LHCN-M2 (cell line): ENCODE data around the gene EIF3CL. TPM values are rescaled to one million over a fixed set of nuclear protein-coding genes. Genes with fewer than 3 reads are reported as not detected.
"Not testable (repeated sequence)": the region's sequence is repeated elsewhere in the genome, so short reads cannot be mapped to it uniquely, and the experiment has no call there.

Experiments used
- DNase-seq: peaks from one replicate; pipeline ENCODE4 v3.0.0-alpha.2; 2012; ENCODE audit warnings: low read depth
- polyA plus RNA-seq: library from polyadenylated mRNA; unstranded; fragments of >200 nt; gene quantifications from one replicate; pipeline ENCODE4 v1.2.1, GENCODE V29; 2012; ENCODE audit warnings: missing spikeins
- total RNA-seq: library from RNA; depleted of rRNA; stranded (reverse); fragments of >200 nt; gene quantifications from 2 replicates; pipeline ENCODE4 v1.2.3, GENCODE V29; 2014; rRNA removed

Gene EIF3CL
- total RNA-seq, result 40.0 and 56.9 TPM in 2 replicates
- polyA plus RNA-seq, result 33.0 TPM

GRCh38 chr16:28403220-28404072 lies at the start of gene EIF3CL:
Gene EIF3CL (minus strand): TSS chr16:28403841. CDS start chr16:28403618, 223 bp downstream.
- DNase-seq, result not testable (repeated sequence)

GRCh38 chr16:28447081-28447480 lies 43.4 kb upstream of the EIF3CL start:
- not testable (repeated sequence) for DNase-seq

- DNase-seq, result not testable (repeated sequence)
Measured at GRCh38 chr16:28446388-28446787, 42.7 kb upstream of the EIF3CL start.

- not testable (repeated sequence) for DNase-seq
Measured at GRCh38 chr16:28443943-28444342, 40.3 kb upstream of the EIF3CL start.

- not testable (repeated sequence) for DNase-seq
Measured at GRCh38 chr16:28438899-28439298, 35.3 kb upstream of the EIF3CL start.

- DNase-seq, result not testable (repeated sequence)
Measured at GRCh38 chr16:28435340-28435739, 31.7 kb upstream of the EIF3CL start.

- DNase-seq, result not testable (repeated sequence)
Measured at GRCh38 chr16:28426060-28426680, 22.5 kb upstream of the EIF3CL start.

GRCh38 chr16:28421071-28421750 lies 17.6 kb upstream of the EIF3CL start:
- DNase-seq, result not testable (repeated sequence)

GRCh38 chr16:28417033-28417432 lies 13.4 kb upstream of the EIF3CL start:
- DNase-seq, result not testable (repeated sequence)

- not testable (repeated sequence) for DNase-seq
Measured at GRCh38 chr16:28414530-28414929, 10.9 kb upstream of the EIF3CL start.

- DNase-seq, result not testable (repeated sequence)
Measured at GRCh38 chr16:28413585-28413984, 9.9 kb upstream of the EIF3CL start.

- DNase-seq, result not testable (repeated sequence)
Measured at GRCh38 chr16:28392054-28392453, 11.6 kb downstream of the EIF3CL start.

GRCh38 chr16:28382177-28382867 lies 21.3 kb downstream of the EIF3CL start:
- DNase-seq, result not testable (repeated sequence)

GRCh38 chr16:28377822-28378221 lies 25.8 kb downstream of the EIF3CL start:
- not testable (repeated sequence) for DNase-seq

- DNase-seq, result not testable (repeated sequence)
Measured at GRCh38 chr16:28377108-28377625, 26.5 kb downstream of the EIF3CL start.

GRCh38 chr16:28375115-28375514 lies 28.5 kb downstream of the EIF3CL start:
- DNase-seq, result not testable (repeated sequence)

- not testable (repeated sequence) for DNase-seq
Measured at GRCh38 chr16:28374281-28374680, 29.4 kb downstream of the EIF3CL start.

- not testable (repeated sequence) for DNase-seq
Measured at GRCh38 chr16:28367926-28368325, 35.7 kb downstream of the EIF3CL start.

GRCh38 chr16:28364268-28365173 lies 39.1 kb downstream of the EIF3CL start:
- DNase-seq, result not testable (repeated sequence)

GRCh38 chr16:28363408-28363807 lies 40.2 kb downstream of the EIF3CL start, which contains the start of gene NPIPB6:
Gene NPIPB6 (minus strand): TSS chr16:28363508. CDS start chr16:28362822, 686 bp downstream.
- DNase-seq, result not testable (repeated sequence)
